Renal cortex interstitium (tissue), 11 donors: Measurements from ENCODE around the gene PPM1H. TPM values are rescaled to one million over a fixed set of nuclear protein-coding genes. Genes with fewer than 3 reads are reported as not detected.
"Not testable (repeated sequence)": the region's sequence is repeated elsewhere in the genome, so short reads cannot be mapped to it uniquely, and the experiment has no call there.

Source experiments
- DNase-seq, 11 donors: peaks; one replicate each; pipeline ENCODE4 v3.0.0-alpha.2; 2013; ENCODE audit warnings: low read depth in 9 of 11, low spot score in 4 of 11; ENCODE audit errors: extremely low read depth in 1 of 11
- polyA plus RNA-seq, 3 donors: library from polyadenylated mRNA; unstranded; fragments of 120-200 nt; gene quantifications; one replicate each; pipeline ENCODE4 v1.2.1, GENCODE V29; 2013; ENCODE audit not compliant: insufficient read length in 3 of 3

The PPM1H gene
- polyA plus RNA-seq, 3 donors, result 26.9 to 30.2 (median 27.1) TPM

DNA sequence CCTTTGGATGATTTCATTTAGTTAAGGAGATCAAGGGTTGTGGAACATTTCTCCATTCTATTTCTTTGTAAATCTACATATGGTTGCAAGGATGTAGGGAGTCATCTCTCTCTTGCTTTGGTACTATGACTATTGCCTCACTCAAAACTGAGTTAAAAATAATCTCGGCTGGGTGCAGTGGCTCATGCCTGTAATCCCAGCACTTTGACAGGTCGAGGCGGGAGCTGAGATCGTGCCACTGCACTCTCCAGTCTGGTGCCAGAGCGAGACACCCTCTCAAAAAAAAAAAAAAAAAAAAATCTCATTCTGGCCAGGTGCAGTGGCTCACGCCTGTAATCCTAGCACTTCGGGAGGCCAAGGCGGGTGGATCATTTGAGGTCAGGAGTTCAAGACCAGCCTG lies 24.8 kb upstream of the PPM1H start:
- DNase-seq, result no peak

DNA sequence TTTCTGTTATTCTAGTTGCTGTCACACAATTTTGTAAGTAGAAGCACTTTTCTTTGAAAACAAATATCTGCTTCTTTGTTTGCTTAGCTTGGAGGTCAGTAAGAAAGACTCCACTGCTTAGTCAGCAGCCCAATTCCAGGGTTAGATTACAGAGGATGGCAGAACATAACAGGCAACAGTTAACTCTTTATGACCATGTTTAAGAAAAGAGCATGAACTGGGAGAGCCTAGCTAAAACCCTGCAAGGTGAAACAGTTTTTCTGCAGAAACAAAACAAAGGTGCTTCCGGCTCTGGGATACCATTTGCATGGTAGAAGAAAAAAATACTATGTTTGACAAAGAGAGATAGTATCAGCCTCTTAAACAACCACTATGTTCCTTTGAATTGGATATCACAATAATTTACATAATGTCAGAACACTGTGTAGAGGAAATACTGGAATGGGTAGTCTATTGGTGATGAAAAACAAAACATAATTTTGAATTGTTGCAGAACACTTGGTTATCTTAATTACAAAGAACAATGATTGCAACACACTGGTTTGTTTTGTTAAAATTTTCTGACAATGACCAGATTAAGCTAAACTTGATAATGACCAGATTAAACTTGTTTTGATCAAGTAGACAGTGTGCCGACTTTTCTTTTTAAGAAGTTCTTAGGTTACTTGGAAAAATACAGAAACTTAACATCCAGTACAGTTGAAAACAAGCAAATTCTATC lies 22.4 kb upstream of the PPM1H start:
- DNase-seq, result peak in 4 of 11 donors; percentile 12 to 52 (median 32)

DNA sequence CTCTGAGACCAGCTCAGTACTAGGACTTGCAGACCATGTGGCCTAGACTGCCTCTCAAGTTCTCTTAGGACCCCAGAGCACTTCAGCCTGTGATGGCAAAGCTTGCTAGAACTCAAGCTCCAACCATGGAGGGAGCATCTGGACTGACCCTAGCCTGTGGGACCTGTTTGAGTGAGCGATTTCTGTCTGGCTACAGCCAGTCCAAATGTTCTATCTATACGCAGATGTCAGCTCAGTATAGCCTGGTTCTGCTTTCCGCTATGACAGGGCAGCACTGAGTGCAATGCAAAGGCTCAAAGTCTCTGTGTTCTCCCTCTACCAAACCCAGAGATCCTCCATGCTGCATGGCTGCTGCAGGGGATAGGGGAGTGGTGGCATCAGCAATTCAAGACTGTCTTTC lies 20.7 kb upstream of the PPM1H start:
- no peak for DNase-seq

DNA sequence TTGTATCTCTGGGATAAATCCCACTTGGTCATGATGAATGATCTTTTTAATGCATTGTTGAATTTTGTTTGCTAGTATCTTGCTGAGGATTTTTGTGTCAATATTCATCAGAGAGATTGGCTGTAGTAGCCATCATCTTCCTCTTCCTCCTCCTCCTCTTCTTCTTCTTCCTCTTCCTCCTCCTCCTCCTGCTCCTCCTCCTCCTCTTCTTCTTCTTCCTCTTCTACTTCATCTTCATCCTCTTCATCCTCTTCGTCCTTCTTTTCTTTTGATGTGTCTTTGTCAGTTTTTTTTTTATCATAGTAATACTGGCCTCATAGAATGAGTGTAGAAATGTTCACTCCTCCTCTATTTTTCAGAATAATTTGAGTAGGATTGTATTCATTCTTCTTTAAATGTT lies 15.4 kb upstream of the PPM1H start:
- no peak for DNase-seq

DNA sequence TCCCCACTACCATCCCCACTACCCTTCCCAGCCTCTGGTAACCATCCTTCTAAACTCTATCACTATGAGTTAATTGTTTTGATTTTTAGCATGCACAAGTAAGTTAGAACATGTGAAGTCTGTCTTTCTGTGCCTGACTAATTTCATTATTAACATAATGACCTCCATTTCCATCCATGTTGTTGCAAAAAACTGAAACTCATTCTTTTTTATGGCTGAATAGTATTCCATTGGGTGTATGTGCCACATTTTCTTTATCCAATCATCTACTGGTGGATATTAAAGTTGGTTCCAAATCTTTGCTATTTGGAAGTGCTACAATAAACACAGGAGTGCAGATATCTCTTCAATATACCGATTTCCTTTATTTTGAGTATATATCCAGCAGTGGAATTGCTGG lies 13.2 kb upstream of the PPM1H start:
- no peak for DNase-seq

DNA sequence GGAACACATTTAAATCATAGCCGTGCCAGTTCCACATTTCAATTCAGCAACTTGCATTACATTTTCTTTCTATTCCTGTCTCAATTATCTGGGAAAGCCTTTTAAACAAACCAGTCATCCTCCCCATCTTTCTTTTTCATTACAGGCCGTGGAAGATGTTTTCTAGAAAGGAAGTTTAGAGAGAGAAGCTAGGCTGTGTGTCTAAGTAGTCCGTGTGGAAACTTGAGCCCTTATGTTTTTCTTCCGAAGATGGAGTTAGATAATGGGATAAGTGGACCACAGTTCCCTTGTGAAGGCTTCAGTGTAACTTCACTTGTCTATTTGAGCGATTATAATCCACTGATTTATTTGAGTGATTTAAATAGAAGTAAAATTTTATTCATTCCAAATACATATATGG lies 12.4 kb upstream of the PPM1H start:
- no peak for DNase-seq

DNA sequence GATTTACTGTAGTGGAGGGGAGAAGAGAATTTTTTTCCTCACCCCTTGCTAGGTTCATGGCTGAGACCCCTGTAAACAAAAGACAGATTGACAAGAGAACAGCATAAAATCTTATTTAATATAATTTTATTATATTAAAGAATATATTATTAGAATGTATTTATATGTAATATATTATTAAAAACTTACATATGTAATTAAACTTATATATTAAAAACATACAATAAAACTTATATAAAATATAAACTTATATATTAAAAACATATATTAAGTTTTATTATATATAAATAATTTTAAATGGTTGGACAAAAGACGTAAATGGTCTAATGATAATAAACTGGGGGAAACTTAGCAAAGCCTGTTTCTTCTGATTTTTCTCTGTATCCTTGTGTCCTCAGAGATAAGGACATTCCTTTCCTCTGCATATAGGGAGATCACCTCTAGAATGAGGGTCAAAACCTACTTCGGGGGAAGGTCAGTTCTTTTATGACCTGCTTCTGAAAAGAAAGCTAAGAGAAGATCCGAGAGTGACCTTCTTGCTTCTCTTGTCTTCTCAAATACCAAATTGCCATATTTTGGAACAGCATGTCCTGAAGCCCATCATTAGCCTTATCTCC lies 8.9 kb upstream of the PPM1H start:
- DNase-seq, result no peak

DNA sequence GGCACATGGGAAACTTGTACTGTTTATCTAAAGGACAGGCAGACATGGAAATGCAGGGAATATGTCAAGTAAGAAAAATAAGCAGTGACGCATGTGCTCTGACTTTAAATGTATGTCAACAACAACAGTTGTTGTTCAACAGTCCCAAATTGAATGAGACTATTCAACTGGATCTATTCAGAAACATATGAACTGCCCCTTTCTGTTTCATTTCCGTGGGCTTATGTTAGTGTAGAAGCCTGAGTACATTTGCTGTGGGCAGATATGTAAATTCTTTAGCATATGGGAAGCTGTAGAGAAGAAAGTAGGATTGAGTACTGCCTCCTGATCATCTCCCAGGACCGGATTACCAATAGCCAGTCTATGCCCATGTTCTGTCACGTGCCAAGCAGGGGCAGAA lies 7.4 kb upstream of the PPM1H start:
- not testable (repeated sequence) for DNase-seq

DNA sequence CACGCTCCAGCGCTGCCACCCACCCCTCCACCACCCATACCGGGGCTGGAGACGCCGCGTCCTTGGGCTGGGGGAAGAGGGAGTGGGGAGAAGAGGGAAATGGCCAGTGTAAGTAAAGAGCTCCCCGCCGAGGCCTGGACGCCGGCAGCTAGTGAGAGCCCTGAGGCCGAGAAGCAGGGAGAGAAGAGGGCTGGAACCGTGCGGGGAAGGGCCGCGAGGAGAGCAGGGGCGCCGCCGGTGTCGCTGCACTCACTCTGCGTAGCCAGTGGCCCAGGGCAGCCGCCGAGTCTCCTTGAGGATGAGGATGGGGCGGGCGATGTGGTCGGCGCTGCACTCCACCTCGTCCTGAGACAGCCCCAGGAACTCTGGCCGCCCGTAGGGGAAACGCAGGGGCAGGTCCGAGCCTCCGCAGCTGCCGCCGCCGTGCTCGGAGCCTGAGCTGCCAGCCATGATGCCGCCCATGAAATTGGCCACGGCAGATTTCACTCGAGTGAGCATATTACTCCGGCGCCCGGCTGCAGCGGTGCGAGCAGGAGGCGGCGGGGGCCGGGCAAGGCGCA lies 631 bp downstream of the PPM1H start:
- DNase-seq, result no peak

DNA sequence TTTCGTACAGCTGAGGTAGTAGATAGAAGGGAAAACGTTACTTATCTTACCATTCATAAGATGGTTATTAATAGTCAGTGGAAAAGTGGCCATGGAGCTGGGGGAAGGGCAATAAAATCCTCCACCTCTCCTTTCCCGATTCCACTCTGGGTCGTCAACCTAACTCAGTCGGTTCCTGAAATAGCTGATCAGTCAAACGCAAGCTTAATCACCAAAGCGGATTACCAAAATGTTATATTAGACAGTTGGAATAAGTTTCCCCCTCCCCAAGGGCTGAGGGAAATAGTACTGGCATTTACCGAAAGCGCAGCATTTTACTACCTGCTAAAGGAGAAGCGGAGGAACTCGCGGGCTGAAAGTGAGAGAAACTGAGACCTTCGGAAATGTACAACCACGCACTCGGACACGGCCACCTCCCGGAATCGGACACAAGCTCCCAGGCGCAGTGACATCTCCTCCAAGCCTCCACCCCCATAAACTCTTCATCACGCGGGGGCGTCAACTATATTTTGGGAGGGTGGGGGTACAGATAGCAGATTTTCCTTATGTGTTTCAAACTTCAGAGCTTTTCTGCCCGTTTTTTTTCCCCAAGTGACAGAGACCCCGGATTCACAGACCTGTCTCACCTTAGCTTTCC lies 1.2 kb downstream of the PPM1H start:
- DNase-seq, result no peak

DNA sequence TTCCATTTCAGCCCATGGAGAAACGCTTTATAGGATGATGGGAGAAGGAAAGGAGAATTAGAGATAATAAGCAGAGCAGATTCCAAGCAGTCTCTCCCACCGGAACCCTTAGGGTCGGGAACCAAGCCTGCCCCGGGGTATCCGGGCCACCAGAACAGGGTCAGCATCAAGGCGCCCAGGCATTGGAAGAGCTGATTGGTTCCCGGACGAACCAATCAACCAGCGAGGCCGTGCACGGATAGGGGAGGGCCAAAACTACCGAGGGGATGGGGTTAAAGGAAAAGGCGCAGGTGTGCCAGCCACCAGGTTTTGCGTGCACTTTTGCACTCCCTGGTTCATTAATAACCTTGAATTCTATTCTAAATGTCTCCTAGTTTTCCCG lies 1.7 kb downstream of the PPM1H start:
- no peak for DNase-seq

DNA sequence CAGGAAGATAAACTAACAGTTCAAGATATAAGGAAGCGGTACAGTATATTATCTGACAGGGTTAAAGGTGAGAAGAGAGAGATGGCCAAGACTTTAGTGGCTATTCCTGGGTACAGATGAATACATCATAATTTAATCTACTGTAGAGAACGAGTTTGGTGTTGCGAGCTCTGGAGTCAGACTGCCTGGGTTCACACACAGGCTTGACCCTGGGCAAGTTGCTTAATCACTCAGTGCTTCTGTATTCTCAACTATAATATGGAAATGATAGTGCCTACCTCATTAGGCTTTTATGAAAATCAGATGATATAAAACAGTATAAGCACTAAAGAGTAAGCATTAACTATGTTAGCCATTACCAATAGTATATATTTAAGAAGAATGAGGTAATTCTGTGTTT lies 3.5 kb downstream of the PPM1H start:
- no peak for DNase-seq

DNA sequence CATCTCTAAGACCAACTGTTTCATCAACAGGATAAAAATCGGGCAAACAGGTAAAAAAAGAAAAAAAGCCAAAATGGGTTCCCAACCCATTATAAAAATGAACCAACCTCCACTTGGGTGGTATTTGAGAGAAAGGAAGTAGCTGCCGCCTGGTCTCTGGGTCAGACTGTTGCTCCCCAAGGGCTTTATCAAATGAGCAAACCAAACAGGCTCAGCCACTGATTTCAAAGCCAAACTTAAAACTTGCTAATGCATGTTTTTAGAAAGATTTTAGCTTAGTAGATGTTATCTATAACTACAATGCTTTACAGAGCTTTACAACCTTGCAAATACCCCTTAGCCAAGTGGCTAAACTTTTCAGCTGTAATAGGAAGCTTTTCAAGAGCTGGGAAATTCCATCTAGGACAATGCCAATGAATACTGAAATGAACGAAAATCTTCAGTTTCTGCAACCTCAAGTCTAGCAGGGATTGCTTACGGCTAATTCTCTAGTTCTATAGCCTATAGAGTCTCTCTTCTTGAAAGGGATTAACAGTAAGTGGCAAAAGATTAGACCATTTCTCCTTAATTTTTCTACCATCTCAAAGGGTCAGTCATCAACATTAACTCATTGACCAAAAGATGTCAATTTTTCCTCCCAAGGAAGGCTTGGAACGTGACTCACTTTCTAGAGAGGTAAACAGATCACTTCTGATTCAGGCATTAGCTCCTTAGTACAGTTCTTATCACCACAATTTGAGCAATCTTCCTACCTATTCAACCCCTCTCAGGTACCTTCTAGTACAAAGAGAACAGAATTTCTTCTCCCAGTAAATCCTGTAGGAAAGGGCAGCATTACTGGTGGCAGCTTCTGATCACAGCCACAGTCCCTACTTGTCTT lies 4.2 kb downstream of the PPM1H start:
- no peak for DNase-seq

DNA sequence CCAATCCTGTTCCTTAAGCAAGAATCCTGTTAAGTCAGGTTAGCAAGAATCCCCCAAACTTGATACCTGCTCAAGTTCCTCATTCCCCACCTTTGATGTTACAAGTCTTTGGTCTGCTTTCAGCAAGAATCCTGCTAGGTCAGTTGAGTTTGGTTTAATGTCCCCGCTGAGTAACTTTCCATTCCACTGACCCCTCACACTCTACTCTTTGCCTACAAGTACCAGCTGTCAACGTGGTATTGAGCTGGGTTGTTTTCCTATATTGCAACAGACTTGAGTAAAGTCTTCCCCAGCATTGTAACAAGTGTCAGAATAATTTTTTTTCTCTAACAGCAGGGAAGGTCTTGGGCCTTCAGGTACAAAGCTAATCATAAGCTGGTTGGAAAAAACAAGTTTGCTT lies 6.3 kb downstream of the PPM1H start:
- DNase-seq, result no peak

DNA sequence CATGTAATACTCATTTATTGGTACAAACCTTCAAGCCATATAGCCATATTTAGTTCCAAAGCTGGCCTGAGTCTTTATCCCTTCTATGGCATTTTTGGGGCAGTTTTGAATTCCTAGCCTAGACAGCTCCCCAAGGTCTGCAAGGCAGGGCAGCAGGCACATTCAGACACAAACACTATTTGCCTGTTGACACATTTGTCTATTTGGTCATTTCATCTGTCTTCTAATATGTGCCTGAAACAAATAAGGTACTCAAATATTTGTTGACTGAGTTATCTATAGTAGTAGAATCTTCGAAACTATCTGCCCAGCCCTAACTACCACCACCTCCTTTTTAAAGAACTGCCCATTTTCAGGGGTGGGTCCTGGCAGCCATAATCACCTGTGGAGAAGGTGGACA lies 9.3 kb downstream of the PPM1H start:
- no peak for DNase-seq

DNA sequence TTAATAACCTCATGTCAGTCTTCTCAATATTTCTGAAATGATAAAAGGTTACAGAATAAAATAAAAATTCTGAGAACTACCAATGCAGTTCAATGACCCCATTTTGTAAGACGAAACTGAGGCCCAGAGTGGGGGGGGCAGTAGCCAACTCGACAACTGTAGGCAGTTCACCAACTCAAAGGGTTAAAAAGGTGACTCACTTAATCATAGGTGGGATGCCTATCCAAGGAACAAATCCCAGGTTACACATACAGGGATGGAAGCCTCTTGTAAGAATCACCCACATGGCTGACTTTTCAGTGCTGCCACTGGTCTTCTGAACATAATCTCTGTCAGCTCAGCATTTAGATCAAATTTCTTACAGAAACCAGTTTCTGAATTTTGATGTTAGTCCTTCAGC lies 10.9 kb downstream of the PPM1H start:
- no peak for DNase-seq

DNA sequence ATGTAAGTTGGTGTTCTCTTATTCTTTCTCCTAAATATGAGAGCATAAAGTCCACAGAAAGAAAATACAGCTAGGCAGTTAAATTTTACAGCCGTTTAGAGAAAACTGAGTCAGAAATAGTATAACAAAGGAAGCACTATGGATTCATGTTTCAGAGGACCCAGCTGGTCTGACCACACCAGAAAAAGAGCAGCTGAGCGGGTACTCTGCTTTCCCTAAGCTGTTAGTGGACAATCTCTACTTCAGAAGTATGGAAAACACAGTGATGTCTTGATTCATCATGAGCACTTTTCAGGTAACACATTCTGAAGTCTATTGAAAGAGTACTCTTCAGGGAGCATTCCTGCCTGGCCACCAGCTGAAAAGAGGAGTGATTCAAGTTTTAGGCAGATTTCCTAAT lies 12.4 kb downstream of the PPM1H start:
- no peak for DNase-seq

DNA sequence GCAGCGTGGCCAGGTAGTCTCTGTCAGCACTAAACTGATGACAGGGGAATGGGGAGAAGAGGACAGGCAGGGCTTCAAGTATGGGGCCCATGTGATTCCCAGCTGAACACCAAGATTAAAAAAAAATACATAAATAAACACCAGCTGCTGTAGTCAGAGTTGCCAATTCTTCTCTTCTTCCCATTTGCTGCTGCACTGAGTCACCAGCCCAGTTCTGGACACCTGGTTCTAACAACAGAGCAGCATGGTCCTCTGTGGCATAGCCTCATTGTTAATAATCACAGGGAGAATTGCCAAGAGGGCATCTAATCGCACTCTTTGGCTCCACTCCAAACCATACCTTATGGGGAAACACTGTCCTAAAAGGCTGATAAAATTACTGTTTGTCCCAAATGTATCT lies 15.1 kb downstream of the PPM1H start:
- DNase-seq, result no peak

DNA sequence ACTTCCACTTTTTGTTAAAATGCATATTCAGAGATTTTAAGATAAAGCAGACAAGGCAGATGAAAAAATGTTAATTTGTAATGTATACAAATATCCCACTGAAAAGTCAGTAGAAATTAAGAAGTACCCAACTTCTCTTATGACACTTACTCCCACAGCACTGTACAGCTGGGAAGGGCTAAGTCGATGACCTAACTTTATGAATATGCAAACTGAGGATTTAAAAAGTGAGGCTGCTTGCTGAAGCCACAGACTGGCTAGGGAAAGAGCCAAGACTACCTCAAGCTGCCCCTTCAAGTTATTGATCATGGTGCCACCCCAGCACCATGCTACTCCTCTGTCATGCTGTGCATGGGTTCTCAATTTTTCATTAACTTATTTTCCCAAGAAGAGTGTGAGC lies 17.0 kb downstream of the PPM1H start:
- no peak for DNase-seq
